ENCODE data around the gene CPNE7. TPM values are rescaled to one million over a fixed set of nuclear protein-coding genes. Genes with fewer than 3 reads are reported as not detected.

CPNE7 gene
- total and polyA plus RNA-seq, 9 of the 15 experiments (the other 6 are each of a cell fraction or from before 2014, with no cell fraction given): 0.30 to 73.4 (median 32.7) TPM

- TF ChIP-seq ARID2 (IDR thresholded peaks at IDR 0.05): no peak
- no peak for TF ChIP-seq TRIM24 (IDR thresholded peaks at IDR 0.05)
- TF ChIP-seq SRF (CRISPR knock-in tag; IDR thresholded peaks at IDR 0.05): no peak
- TF ChIP-seq RFX7 (CRISPR knock-in tag; IDR thresholded peaks at IDR 0.05): no peak
- no peak for TF ChIP-seq CHD4 (IDR thresholded peaks at IDR 0.05; ENCODE audit: insufficient read depth, insufficient replicate concordance, low read depth, low read length, poor library complexity, severe bottlenecking)
- no peak for TF ChIP-seq TSC22D4 (tag; IDR thresholded peaks at IDR 0.05)
- no peak for TF ChIP-seq SMAD4 (CRISPR knock-in tag; conservative IDR thresholded peaks at IDR 0.05)
- TF ChIP-seq ZNF165 (CRISPR knock-in tag; IDR thresholded peaks at IDR 0.05; ENCODE audit: borderline replicate concordance): no peak
- TF ChIP-seq SFPQ (IDR thresholded peaks at IDR 0.05; ENCODE audit: low read depth, low read length): no peak
- TF ChIP-seq ZBTB40 (IDR thresholded peaks at IDR 0.05): no peak
- TF ChIP-seq ZBTB40 (CRISPR knock-in tag; IDR thresholded peaks at IDR 0.05): no peak
- TF ChIP-seq MED1 (CRISPR knock-in tag; IDR thresholded peaks at IDR 0.05; ENCODE audit: borderline replicate concordance): no peak
- no peak for TF ChIP-seq SREBF1 (IDR thresholded peaks at IDR 0.05; ENCODE audit: borderline replicate concordance, low read depth, low read length)
- no peak for TF ChIP-seq ATF7 (IDR thresholded peaks at IDR 0.05)
- TF ChIP-seq SMAD2 (IDR thresholded peaks at IDR 0.05; ENCODE audit: low read depth, low read length): no peak
- no peak for TF ChIP-seq ZBTB26 (CRISPR knock-in tag; IDR thresholded peaks at IDR 0.05)
These were observed 9.8 kb upstream of the CPNE7 start (continued) for GRCh38 chr16:89565506-89566372.

All from K562 (cell line).